GM19351 (cell line): ENCODE measurements around the gene ETV7.
"Not testable (repeated sequence)": the region's sequence is repeated elsewhere in the genome, so short reads cannot be mapped to it uniquely, and the experiment has no call there.

Experiments
- ATAC-seq: cut with Tn5 transposase; IDR thresholded peaks from one replicate; pipeline ENCODE4 v1.9.1; 2021; ENCODE audit warnings: mild to moderate bottlenecking, moderate library complexity; ENCODE audit not compliant: unreplicated experiment

The ETV7 gene

GRCh38 chr6:36387440-36388303 lies at the start of gene ETV7:
TSS of gene ETV7 (minus strand) at chr6:36387669. CDS start at chr6:36387541, 128 bp downstream.
- no peak for ATAC-seq

DNA sequence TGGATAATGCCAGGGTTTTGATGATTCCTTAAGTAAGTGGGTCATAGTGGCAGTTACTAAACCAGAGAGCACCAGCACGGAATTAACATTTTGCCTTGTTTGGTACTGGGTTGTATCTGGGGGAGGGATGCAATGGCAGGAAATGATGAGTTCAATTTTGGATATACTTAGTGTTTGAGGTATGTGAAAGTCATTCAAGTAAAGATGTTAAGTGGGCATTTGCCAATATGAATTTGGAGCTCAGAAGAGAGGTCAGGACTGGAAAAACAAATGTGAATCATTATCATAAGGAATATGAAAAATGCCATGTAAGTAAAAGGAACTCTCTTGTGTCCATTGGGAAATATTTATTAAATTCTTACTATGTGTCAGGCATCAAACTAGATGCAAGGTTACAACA lies 49.0 kb upstream of the ETV7 start:
- no peak for ATAC-seq

- ATAC-seq = no peak
These were observed 44.7 kb upstream of the ETV7 start for GRCh38 chr6:36432151-36432671.

- no peak for ATAC-seq
These were observed 43.7 kb upstream of the ETV7 start for GRCh38 chr6:36431197-36431596.

- no peak for ATAC-seq
These were observed 42.9 kb upstream of the ETV7 start for GRCh38 chr6:36430351-36430750.

GRCh38 chr6:36428911-36429310 lies 41.4 kb upstream of the ETV7 start:
- no peak for ATAC-seq

GRCh38 chr6:36426622-36427021 lies 39.2 kb upstream of the ETV7 start:
- no peak for ATAC-seq

- peak; percentile 93 for ATAC-seq
These were observed 35.8 kb upstream of the ETV7 start for GRCh38 chr6:36423101-36423824.

- no peak for ATAC-seq
These were observed 35.2 kb upstream of the ETV7 start for GRCh38 chr6:36422714-36423100.

GRCh38 chr6:36419310-36419709 lies 31.8 kb upstream of the ETV7 start:
- no peak for ATAC-seq

GRCh38 chr6:36418558-36418957 lies 31.1 kb upstream of the ETV7 start:
- no peak for ATAC-seq

GRCh38 chr6:36414481-36414880 lies 27.0 kb upstream of the ETV7 start:
- ATAC-seq = no peak

- ATAC-seq = no peak
These were observed 26.3 kb upstream of the ETV7 start for GRCh38 chr6:36413489-36414480.

GRCh38 chr6:36409718-36410117 lies 22.2 kb upstream of the ETV7 start:
- ATAC-seq = not testable (repeated sequence)

GRCh38 chr6:36404164-36404563 lies 16.7 kb upstream of the ETV7 start:
- ATAC-seq = no peak

DNA sequence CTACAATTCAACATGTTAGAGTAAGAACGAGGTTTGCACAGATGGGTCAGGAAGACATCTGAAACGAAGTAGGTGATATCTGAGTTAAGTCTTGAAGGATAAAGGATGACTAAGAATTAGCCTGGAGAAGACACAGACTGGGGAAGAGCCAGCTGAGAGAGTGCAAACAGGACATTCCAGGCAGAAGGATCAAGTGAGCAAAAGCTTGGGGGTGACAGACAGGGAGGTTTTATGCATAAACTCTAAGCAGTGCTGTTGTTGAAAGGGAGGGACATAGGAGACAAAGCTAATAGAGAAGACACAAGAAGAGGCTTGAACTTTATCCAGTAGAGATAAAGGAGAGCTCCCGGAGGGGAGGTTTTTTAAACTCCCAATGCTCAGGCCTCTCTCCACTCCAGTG lies 15.0 kb upstream of the ETV7 start:
- ATAC-seq = no peak

DNA sequence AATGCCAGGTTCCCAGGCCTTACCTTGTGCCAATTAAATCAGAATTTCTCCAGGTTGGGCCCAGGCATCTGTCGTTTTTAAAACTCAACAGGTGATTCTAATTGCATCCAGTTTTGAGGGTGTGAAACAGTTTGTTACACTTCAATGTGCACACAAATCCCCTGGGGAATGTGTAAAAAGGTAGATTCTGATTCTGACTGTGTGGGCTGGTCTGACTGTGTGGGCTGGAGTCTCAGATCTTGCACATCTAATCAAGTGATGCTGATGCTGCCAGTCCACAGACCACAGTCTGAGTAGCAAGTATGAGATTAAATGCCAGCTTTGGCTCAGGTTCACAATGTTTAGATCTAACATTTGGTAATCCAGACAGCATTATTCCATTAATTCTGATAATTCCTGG lies 12.5 kb upstream of the ETV7 start:
- ATAC-seq = no peak

- no peak for ATAC-seq
These were observed 5.2 kb upstream of the ETV7 start for GRCh38 chr6:36392621-36393020.

GRCh38 chr6:36389353-36389752 lies 1.9 kb upstream of the ETV7 start:
- no peak for ATAC-seq

DNA sequence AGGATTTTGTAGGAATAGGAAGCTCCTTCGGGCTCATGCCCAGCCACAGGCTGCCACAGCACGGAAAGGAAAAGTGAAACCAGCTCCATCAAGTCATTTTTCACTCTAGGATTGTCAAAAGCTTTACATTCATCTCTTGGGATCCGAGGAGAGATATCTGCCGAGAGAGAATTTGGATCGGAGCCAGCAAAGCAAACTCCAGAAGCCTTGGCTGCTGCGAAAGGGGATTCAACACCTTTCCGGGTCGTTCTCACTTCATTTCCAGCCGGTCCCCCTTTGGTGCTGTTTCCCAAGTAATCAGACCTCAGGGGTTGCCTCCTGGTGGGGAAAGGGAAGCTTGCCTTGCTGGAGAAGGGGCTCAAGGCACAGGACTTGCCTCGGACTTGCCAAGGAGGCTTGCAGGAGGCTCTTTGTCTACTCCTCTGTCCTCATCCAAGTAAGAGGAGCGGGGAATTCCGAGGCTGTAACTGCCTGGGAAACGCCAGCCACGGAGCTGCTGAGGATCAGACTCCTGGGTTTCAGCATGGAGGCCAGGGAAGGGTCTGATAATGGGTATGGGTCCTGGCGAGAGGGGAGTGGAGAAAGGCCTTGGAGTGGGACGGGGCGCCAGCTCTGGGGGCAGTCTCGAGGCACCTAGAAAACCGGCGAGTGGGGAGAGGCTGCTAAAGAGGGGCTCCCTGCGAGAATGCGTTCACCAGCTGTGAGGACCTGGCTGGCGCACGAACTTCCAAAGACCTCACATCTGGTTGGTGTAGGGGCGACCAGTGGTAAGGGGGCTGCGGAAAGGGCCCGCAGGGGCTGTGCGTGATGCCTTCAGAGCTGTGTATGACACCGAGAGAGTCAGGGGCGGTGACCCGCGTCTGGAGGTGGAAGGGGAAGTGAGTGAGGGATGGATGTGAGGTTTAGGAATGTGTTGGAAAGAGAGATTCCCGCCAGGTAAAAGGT lies 702 bp downstream of the ETV7 start:
- no peak for ATAC-seq
